Measurements from ENCODE around the gene HCRTR1.

GRCh38 chr1:31670593-31670964, 53.1 kb downstream of the HCRTR1 start:
- TF ChIP-seq CTCF (IDR thresholded peaks at IDR 0.05) (no peak), POLR2AphosphoS5 (IDR thresholded peaks at IDR 0.05) (no peak), EP300 (IDR thresholded peaks at IDR 0.05) (no peak), POLR2A (IDR thresholded peaks at IDR 0.05) (no peak)
